ENCODE measurements around the gene INPP4B. TPM values are rescaled to one million over a fixed set of nuclear protein-coding genes. Genes with fewer than 3 reads are reported as not detected.

INPP4B gene
- polyA plus RNA-seq, 1 of the 3 experiments (the other 2 are of a cell fraction) = 0.08 TPM

GRCh38 chr4:142866685-142867084 lies 20.6 kb upstream of the INPP4B start (continued):
- TF ChIP-seq USF2 (IDR thresholded peaks at IDR 0.05; ENCODE audit: borderline replicate concordance, low read depth, low read length) = no peak

GRCh38 chr4:142861351-142861750 lies 15.2 kb upstream of the INPP4B start:
- no peaks in the 10 kb centered on the region for H3F3A ChIP-seq (replicated peaks; ENCODE audit: insufficient read depth)
- POLR2A ChIA-PET = no interaction called here
- H3K9me3 ChIP-seq = no peaks in the 10 kb centered on the region
- TF ChIP-seq YY1 (IDR thresholded peaks at IDR 0.05; ENCODE audit: low read depth) = no peak
- TF ChIP-seq RXRA (IDR thresholded peaks at IDR 0.05; ENCODE audit: borderline replicate concordance, low read depth) = no peak
- no peak for TF ChIP-seq REST (IDR thresholded peaks at IDR 0.05; ENCODE audit: low read depth, low read length)
- no peak for TF ChIP-seq EZH2phosphoT487 (IDR thresholded peaks at IDR 0.05; ENCODE audit: borderline replicate concordance, low read depth)
- TF ChIP-seq MXI1 (IDR thresholded peaks at IDR 0.05; ENCODE audit: low read depth, low read length) = no peak
- no peak for TF ChIP-seq PBX3 (IDR thresholded peaks at IDR 0.05)
- no peak for TF ChIP-seq CHD2 (IDR thresholded peaks at IDR 0.05; ENCODE audit: low read length, partially characterized antibody)
- no peak for TF ChIP-seq GATA2 (CRISPR knock-in tag; IDR thresholded peaks at IDR 0.05)
- no peak for TF ChIP-seq JUND (IDR thresholded peaks at IDR 0.05)
- no peak for TF ChIP-seq TEAD4 (IDR thresholded peaks at IDR 0.05; ENCODE audit: borderline replicate concordance, insufficient read depth)
- no peak for TF ChIP-seq RCOR1 (IDR thresholded peaks at IDR 0.05; ENCODE audit: low read length)
- no peak for TF ChIP-seq TCF12 (IDR thresholded peaks at IDR 0.05)
- no peak for TF ChIP-seq FOXJ3 (CRISPR knock-in tag; IDR thresholded peaks at IDR 0.05)
- TF ChIP-seq USF2 (IDR thresholded peaks at IDR 0.05; ENCODE audit: borderline replicate concordance, low read depth, low read length) = no peak
- TF ChIP-seq USF1 (IDR thresholded peaks at IDR 0.05; ENCODE audit: borderline replicate concordance, low read depth) = no peak
- no peak for TF ChIP-seq TAF1 (IDR thresholded peaks at IDR 0.05; ENCODE audit: borderline replicate concordance, low read depth, low read length)
- TF ChIP-seq IRF3 (IDR thresholded peaks at IDR 0.05; ENCODE audit: low read depth, low read length) = no peak
- CTCF ChIA-PET = interaction anchor here (1.6 kb wide), 1 partner anchor 11 kb away, joined by 3 read pairs; no protein-coding TSS in a partner anchor
- WGBS (ENCODE audit: low lambda C conversion rate) = 69% methylated on average over 1 of the region's 1 CpG
- no peaks in the 10 kb centered on the region for H4K20me1 ChIP-seq (ENCODE audit: insufficient read depth)
- H3K9ac ChIP-seq = no peak overlapping the region
- DNase-seq = no peak
- no peaks in the 10 kb centered on the region for H3K27me3 ChIP-seq (ENCODE audit: insufficient read depth)
- no peak overlapping the region for H3K4me2 ChIP-seq
- no peak overlapping the region for H3K4me3 ChIP-seq (ENCODE audit: low read depth in 2 of 2, low read length in 1 of 2)
- no peak overlapping the region for H2AFZ ChIP-seq (ENCODE audit: low read depth)
- H3K27ac ChIP-seq (ENCODE audit: low read depth in 2 of 2, low read length in 1 of 2) = no peak overlapping the region
- no peaks in the 10 kb centered on the region for H3K36me3 ChIP-seq (replicated peaks in 1 of 2; ENCODE audit: control insufficient read depth in 1 of 2, insufficient read depth in 2 of 2, low read length in 1 of 2)
- no peaks in the 10 kb centered on the region for H3K9me2 ChIP-seq
- no peaks in the 10 kb centered on the region for H3K79me2 ChIP-seq (ENCODE audit: insufficient read depth)
- no peaks in the 10 kb centered on the region for H3K4me1 ChIP-seq (ENCODE audit: control insufficient read depth in 1 of 2, insufficient read depth in 2 of 2, low read depth in 1 of 2, low read length in 1 of 2)
